Activated CD8-positive, alpha-beta T cell treated with anti-CD3 and anti-CD28 coated beads, Interleukin-2, amount 10 ng/mL, durations not matched to agents 7 days and 5 days (primary cell): ENCODE measurements around the gene RPH3AL. TPM values are rescaled to one million over a fixed set of nuclear protein-coding genes. Genes with fewer than 3 reads are reported as not detected.
"Not testable (repeated sequence)": the region's sequence is repeated elsewhere in the genome, so short reads cannot be mapped to it uniquely, and the experiment has no call there.

Source experiments
- ATAC-seq: fragments of 150-1000 bp; cut with Tn5 transposase; one replicate; pipeline ENCODE4 v1.10.0; 2021; ENCODE audit warnings: moderate library complexity
- CTCF ChIA-PET: fragments of 350-600 bp; sonication (Branson Sonifier 250); formaldehyde crosslinking; loops from one replicate; lab custom pipeline; 2021; ENCODE audit warnings: antibody characterized with exemption; lab: Charles Lee
- POLR2A ChIA-PET: fragments of 350-600 bp; sonication (Branson Sonifier 250); formaldehyde crosslinking; loops from one replicate; lab custom pipeline; 2021; ENCODE audit warnings: antibody characterized with exemption; lab: Charles Lee
- DNase-seq: peaks from one replicate; pipeline ENCODE4 v3.0.0-alpha.2; 2020
- H3K27ac Mint-ChIP-seq: one replicate; pipeline ENCODE4 v1.8.0; 2021; ENCODE audit warnings: mild to moderate bottlenecking, mixed read lengths
- H3K27me3 Mint-ChIP-seq: one replicate; pipeline ENCODE4 v1.8.0; 2021; ENCODE audit warnings: low read depth, mixed read lengths
- H3K36me3 Mint-ChIP-seq: one replicate; pipeline ENCODE4 v1.8.0; 2021; ENCODE audit warnings: low read depth, mixed read lengths
- H3K4me1 Mint-ChIP-seq: one replicate; pipeline ENCODE4 v1.8.0; 2021; ENCODE audit warnings: low read depth, mixed read lengths
- H3K4me3 Mint-ChIP-seq: one replicate; pipeline ENCODE4 v1.8.0; 2021; ENCODE audit warnings: mild to moderate bottlenecking, mixed read lengths
- H3K9me3 Mint-ChIP-seq: one replicate; pipeline ENCODE4 v1.8.0; 2022; ENCODE audit warnings: mixed read lengths; ENCODE audit not compliant: insufficient read depth
- total RNA-seq, 2 experiments: library from RNA; stranded (reverse); gene quantifications; one replicate each; pipeline ENCODE4 v1.2.3, GENCODE V29; 2021

Gene RPH3AL
- total RNA-seq, 2 experiments from 2014 or later: 2.5 to 3.8 TPM

DNA sequence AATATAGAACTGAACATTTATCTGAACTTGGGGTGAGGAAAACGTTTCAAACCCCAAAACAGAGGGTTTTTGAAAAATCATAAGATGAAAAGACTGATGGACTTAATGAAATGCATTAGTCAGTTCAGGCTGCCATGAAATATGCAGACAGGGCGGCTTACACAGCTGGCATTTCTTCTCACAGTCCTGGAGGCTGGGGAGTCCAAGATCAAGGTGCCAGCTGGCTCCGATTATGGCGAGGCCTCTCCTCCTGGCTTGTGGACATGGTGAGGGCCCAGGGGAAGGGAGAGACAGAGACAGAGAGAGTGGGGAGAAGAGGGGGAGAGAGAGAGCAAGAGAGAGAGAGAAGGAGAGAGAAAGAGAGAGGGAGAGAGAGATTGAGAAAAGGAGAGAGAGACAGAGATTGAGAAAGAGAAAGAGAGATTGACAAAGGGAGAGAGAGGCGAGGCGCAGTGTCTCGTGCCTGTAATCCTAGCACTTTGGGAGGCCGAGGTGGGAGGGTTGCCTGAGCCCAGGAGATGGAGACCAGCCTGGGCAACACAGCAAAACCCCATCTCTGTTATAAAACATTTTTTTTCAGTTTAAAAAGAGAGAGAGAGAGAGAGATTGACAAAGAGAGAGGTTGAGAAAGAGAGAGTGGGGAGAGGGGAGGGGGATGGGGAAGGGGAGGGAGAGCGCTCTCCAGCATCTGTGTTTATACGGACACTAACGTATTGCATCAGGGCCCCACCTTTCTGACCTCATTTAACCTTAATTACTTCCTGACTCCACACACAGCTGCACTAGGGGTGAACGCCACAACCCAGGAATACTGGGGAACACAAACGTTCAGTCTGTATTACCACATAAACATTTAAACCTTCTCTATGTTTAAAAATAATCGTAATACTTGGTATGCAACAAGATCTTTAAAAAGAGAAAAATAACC, 24.6 kb upstream of the RPH3AL start:
- Mint-ChIP-seq H3K27me3 (peaks cover 2% of the 10 kb centered on the region), H3K27ac (no peak overlapping the region), H3K9me3 (no peaks in the 10 kb centered on the region), H3K4me1 (peaks cover 4% of the 10 kb centered on the region), H3K4me3 (no peak overlapping the region), H3K36me3 (peaks cover 3% of the 10 kb centered on the region)
- no peak for DNase-seq
- ChIA-PET POLR2A (no interaction called here), CTCF (no interaction called here)
- no peak for ATAC-seq

DNA sequence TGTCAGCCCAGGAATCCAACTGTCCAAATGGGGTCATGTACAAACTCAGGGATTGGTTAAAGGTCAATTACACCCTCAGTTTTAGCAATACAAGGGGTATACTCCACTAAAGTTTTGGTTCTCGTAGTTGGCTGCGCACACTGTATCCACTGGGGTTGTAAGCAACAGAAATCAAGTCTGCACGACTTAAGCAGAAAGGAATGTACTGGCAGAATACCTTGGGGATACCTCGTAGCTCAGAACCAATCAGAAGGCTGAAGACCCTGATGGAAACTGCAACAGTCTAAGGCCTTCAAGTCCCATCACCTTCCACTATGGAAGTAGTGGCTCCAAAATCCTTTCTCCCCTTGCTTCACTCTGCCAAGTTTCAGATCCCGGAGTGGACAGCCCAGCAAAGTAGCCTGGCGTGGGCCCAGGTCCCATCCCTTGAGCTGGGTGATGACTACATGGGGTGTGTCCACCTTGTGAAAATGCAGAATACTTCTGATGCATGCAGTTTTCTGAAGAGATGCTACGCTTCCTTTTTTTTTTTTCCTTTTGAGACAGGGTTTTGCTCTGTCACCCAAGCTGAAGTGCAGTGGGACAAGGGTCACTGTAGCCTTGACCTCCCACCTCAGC, 21.1 kb upstream of the RPH3AL start:
- CTCF ChIA-PET: no interaction called here
- no peaks in the 10 kb centered on the region for H3K4me1 Mint-ChIP-seq
- POLR2A ChIA-PET: no interaction called here

DNA sequence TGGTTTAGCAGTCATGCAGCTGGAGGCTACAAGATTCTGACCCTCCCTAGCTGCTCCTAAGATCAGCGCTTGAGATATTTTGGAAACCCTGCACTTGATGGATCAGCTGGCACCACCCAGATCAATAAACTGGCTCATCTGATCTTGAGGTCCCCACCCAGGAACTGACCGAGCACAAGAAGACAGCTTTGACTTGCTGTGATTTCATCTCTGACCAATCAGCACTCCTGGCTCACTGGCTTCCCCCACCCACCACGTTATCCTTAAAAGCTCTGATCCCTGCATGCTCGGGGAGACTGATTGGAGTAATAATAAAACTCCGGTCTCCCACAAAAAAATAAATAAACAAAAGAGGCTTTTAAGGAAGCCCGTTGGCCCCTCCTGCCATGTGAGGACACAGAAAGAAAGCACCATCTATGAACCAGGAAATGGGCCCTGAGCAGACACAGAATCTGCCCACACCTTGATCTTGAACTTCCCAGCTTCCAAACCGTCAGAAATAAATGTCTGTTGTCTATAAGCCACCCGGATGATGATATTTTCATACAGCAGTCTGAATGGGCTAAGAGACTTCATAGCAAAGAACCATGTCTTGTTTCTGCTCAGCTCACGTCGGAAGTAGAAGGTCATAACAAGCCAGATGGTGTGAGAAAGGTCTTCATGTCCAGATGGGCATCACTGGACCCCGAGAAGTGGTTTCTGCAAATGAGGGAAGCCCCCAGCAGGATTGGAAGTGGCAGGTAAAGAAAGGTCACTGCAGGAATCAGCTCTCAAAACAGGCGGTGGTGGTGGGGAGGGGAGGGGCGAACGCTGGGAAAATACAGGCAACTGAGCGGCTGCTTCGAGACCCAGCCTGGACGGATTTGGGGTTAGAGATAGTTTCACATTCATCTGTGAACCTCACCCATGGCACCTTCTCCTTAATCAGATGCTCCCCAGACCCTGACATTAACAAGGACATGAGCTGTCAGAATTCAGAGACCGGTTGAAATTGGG, 19.8 kb upstream of the RPH3AL start:
- Mint-ChIP-seq H3K4me1 (no peaks in the 10 kb centered on the region), H3K27me3 (peaks cover 2% of the 10 kb centered on the region), H3K9me3 (peaks cover 3% of the 10 kb centered on the region), H3K36me3 (no peaks in the 10 kb centered on the region), H3K27ac (no peak overlapping the region), H3K4me3 (no peak overlapping the region)
- ChIA-PET POLR2A (no interaction called here), CTCF (no interaction called here)
- DNase-seq (no peak), ATAC-seq (no peak)

More for the DNA sequence above, 21.1 kb upstream of the RPH3AL start:
- H3K9me3 Mint-ChIP-seq: peaks cover 3% of the 10 kb centered on the region
- H3K4me3 Mint-ChIP-seq: no peak overlapping the region
- no peaks in the 10 kb centered on the region for H3K36me3 Mint-ChIP-seq
- DNase-seq (no peak), ATAC-seq (no peak)
- H3K27me3 Mint-ChIP-seq: peaks cover 2% of the 10 kb centered on the region
- no peak overlapping the region for H3K27ac Mint-ChIP-seq

DNA sequence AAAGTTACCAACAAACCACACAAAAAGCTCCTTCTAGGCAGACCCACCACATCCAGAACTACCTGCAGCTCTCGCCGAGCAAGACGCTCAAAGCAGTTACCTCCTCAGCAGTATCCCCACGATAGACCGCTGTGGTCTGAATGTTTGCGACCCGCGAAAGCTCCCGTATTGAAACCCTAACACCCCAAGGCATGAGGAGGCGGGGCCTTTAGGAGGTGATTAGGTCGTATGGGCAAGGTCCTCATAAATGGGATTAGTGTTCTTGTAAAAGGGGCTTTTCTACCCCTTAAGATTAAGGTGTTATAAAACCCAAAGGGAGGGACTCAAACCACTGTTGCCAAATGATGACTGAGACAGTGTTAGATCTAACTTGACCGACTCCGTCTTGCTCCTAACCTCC, 19.0 kb upstream of the RPH3AL start:
- no peaks in the 10 kb centered on the region for H3K4me1 Mint-ChIP-seq
- H3K27ac Mint-ChIP-seq: no peak overlapping the region
- no peak overlapping the region for H3K4me3 Mint-ChIP-seq
- peaks cover 3% of the 10 kb centered on the region for H3K9me3 Mint-ChIP-seq
- CTCF ChIA-PET: no interaction called here
- H3K27me3 Mint-ChIP-seq: peaks cover 2% of the 10 kb centered on the region
- DNase-seq (no peak), ATAC-seq (no peak)
- no peaks in the 10 kb centered on the region for H3K36me3 Mint-ChIP-seq
- POLR2A ChIA-PET: no interaction called here

DNA sequence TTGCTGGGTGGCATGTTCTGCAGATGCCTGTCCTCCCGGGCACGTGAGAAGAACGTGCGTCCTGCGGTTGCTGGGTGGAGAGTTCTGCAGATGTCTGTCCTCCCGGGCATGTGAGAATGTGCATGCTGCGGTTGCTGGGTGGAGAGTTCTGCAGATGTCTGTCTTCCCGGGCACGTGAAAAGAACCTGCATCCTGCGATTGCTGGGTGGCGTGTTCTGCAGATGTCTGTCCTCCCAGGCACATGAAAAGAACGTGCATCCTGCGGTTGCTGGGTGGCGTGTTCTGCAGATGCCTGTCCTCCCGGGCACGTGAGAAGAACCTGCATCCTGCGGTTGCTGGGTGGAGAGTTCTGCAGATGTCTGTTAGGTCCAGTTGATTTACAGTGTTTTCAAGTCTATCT, 15.0 kb upstream of the RPH3AL start:
- H3K36me3 Mint-ChIP-seq, H3K4me3 Mint-ChIP-seq, POLR2A ChIA-PET, H3K27me3 Mint-ChIP-seq, H3K4me1 Mint-ChIP-seq, DNase-seq, H3K27ac Mint-ChIP-seq, ATAC-seq, H3K9me3 Mint-ChIP-seq: not testable (repeated sequence)
- CTCF ChIA-PET: interaction anchor here (0.8 kb wide), 1 partner anchor 872 kb away, joined by 3 read pairs; no protein-coding TSS in a partner anchor

DNA sequence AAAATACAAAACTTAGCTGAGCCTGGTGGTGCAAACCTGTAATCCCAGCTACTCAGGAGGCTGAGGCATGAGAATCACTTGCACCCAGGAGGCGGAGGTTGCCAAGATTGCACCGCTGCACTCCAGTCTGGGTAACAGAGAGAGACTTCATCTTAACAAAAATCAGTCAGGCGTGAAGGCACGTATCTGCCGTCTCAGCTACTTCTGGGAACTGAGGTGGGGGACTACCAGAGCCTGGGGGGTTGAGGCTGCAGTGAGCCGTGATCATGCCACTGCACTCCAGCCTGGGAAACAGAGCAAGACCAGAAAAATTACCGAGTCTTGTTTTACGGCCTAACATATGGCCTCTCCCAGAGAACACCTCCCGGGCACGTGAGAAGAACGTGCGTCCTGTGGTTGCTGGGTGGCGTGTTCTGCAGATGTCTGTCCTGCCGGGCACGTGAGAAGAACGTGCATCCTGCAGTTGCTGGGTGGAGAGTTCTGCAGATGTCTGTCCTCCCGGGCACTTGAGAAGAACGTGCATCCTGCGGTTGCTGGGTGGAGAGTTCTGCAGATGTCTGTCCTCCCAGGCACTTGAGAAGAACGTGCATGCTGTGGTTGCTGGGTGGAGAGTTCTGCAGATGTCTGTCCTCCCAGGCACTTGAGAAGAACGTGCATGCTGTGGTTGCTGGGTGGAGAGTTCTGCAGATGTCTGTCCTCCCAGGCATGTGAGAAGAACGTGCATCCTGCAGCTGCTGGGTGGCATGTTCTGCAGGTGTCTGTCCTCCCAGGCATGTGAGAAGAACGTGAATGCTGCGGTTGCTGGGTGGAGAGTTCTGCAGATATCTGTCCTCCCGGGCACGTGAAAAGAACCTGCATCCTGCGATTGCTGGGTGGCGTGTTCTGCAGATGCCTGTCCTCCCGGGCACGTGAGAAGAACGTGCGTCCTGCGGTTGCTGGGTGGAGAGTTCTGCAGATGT, 14.3 kb upstream of the RPH3AL start:
- H3K4me3 Mint-ChIP-seq, H3K4me1 Mint-ChIP-seq, H3K27ac Mint-ChIP-seq, DNase-seq, H3K9me3 Mint-ChIP-seq, ATAC-seq, CTCF ChIA-PET, POLR2A ChIA-PET, H3K27me3 Mint-ChIP-seq, H3K36me3 Mint-ChIP-seq: not testable (repeated sequence)

DNA sequence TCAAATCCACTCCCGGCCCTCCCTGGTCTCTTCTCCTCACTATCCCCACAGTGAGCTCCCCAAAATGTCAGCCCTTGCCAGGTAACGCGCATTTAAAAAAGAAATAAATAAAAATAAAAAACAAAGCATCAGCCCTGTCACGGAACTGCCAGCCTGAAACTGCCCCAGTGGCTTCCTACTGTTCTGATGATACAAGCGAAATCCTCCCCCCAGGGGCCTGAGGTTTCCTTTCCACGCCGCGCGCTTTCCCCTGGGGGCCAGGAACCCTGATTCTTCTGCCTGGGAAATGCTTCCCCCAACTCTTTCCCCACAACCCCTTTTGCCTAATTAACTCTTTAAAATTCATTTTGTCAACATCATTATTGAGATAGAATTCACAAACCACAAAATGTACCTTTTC, 12.2 kb upstream of the RPH3AL start:
- DNase-seq (no peak), ATAC-seq (no peak)
- no peaks in the 10 kb centered on the region for H3K36me3 Mint-ChIP-seq
- H3K4me3 Mint-ChIP-seq: no peak overlapping the region
- H3K27me3 Mint-ChIP-seq: no peaks in the 10 kb centered on the region
- CTCF ChIA-PET: no interaction called here
- H3K9me3 Mint-ChIP-seq: no peaks in the 10 kb centered on the region
- H3K4me1 Mint-ChIP-seq: peaks cover 2% of the 10 kb centered on the region
- H3K27ac Mint-ChIP-seq: no peak overlapping the region
- POLR2A ChIA-PET: no interaction called here

DNA sequence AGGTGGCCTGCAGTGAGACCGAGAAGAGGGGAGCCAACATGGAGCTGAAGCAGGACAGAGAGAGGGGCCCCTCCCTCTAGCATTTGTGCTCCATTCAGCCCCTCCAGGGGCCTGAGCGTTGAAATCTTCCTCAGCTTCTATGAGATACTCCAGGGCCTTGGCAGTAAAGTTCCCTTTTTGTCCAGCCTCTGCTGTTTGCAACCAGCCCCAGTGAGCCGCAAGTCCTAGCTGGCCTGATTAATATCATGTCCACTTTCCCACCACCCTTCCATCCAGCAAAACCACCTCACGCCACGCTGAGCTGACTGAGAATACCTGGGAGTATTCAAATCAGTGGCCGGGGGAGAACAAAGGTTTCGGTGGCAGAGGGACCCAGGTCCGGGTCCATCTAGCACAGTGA, 11.7 kb upstream of the RPH3AL start:
- DNase-seq: no peak
- ATAC-seq: no peak
- ChIA-PET POLR2A (no interaction called here), CTCF (no interaction called here)
- Mint-ChIP-seq H3K9me3 (no peaks in the 10 kb centered on the region), H3K4me1 (peaks cover 2% of the 10 kb centered on the region), H3K4me3 (no peak overlapping the region), H3K36me3 (no peaks in the 10 kb centered on the region), H3K27ac (no peak overlapping the region), H3K27me3 (no peaks in the 10 kb centered on the region)

DNA sequence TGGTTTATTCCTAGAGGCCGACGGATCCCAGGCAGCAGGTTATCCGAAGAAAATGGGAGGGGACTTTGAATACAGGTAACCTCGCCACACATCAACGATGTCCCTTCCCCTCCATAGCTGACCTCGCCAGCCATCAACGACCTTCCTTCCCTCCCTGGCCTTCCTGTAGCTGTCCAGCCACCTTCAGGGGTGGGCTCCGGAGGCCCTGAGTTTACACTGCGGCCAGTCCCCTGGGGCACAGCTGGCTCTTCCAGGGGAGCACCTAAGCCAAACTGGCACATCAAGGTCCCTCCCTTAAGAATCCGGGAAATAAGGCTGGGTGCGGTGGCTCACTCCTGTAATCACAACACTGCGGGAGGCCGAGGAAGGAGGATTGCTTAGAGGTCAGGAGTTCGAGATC, 10.1 kb upstream of the RPH3AL start:
- POLR2A ChIA-PET: no interaction called here
- Mint-ChIP-seq H3K4me3 (no peak overlapping the region), H3K36me3 (no peaks in the 10 kb centered on the region), H3K27me3 (no peaks in the 10 kb centered on the region), H3K9me3 (no peaks in the 10 kb centered on the region), H3K27ac (no peak overlapping the region), H3K4me1 (peaks cover 2% of the 10 kb centered on the region)
- DNase-seq (no peak), ATAC-seq (no peak)
- CTCF ChIA-PET: no interaction called here

DNA sequence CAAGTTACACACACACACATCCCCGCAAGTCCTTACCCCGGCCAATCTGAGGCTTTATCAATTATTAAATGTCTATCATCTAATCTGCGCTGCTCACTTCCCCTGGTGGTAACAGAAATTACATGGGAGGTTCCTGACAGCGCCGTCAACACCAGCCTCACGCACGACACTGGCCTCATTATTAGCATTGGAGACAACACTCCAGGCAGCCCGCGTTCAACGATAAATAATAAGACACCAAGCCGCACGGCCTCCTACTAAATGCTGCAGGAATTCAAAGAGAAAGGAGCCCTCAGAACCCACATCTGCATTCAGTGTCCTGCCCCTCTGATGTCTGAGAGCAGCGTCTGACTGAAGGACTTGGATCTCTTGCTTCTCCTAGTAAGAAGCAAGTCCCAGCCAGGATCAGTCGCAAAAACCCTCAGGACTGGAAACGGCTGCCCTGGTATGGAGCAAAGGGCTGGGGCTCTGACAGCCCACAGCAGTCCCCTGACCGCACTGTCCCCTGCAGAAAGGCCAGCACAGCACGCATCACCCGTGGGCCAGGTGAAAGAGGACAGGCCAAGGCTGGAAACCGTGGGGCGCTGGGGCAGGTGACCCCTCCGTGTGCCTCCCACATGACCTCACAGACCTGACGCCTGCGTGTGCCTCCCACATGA, 7.6 kb upstream of the RPH3AL start:
- ATAC-seq: no peak
- DNase-seq: no peak
- Mint-ChIP-seq H3K4me1 (peaks cover 4% of the 10 kb centered on the region), H3K36me3 (peaks cover 4% of the 10 kb centered on the region), H3K27ac (no peak overlapping the region), H3K27me3 (no peaks in the 10 kb centered on the region), H3K9me3 (peaks cover 8% of the 10 kb centered on the region), H3K4me3 (no peak overlapping the region)
- CTCF ChIA-PET: no interaction called here
- POLR2A ChIA-PET: no interaction called here
